SK-N-MC (cell line): ENCODE results near the gene TIAL1.

Source experiments
- EZH2 ChIP-seq: fragments of 200-600 bp; sonication (generic); IDR thresholded peaks from one replicate; pipeline ENCODE4 v1.6.1; 2017; ENCODE audit warnings: antibody characterized with exemption
- POLR2AphosphoS5 ChIP-seq: IDR thresholded peaks from 2 replicates; pipeline ENCODE4 v1.6.1; 2012; ENCODE audit warnings: mild to moderate bottlenecking, low read depth, low read length, borderline replicate concordance

DNA sequence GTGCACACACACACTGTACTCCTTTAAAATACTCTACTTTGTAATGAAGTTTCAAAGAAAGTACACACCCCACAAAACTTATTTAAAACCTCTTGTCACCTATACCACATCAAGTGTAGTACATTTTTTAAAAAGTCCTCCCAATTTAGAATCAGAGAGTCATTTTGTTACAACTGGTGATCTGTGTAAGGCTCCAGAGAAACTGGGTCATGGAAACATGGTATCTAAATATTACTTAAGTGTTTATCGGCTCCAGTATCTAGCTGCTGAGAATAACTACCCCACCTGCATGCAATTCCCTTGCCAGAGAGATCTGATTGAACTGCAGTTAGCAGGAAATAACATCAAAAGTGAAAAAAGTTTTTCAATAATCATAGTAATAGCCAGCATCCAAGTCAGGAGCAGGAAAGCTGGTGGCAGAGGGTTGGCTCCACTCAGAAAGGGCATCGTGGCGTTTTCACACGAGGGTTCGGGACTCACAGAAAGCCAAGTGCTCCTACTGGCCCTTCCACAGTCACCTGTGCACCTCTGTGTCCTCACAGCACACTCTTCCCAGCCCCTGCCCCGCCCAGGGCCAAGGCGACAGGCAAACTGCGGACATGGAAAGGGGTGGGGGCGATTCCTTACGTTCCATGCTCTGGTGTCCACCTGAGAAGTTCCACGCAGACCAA, 60.8 kb downstream of the TIAL1 start:
- TF ChIP-seq POLR2AphosphoS5 (no peak), EZH2 (no peak)
